Liver (tissue), 3 donors: ENCODE data around the gene SNRNP70.
"Not testable (repeated sequence)": the region's sequence is repeated elsewhere in the genome, so short reads cannot be mapped to it uniquely, and the experiment has no call there.

Source experiments
- RAD21 ChIP-seq, 2 donors: IDR thresholded peaks; 2 replicates each; pipeline ENCODE4 v1.6.1; 2016; ENCODE audit warnings: antibody characterized with exemption in 2 of 2, mild to moderate bottlenecking in 2 of 2
- TAF1 ChIP-seq: conservative IDR thresholded peaks from 2 replicates; pipeline ENCODE4 v1.6.1; 2016; ENCODE audit warnings: antibody characterized with exemption, mild to moderate bottlenecking
- TF ChIP-seq, protein P1 (sequence below): fragments of 150-350 bp; IDR thresholded peaks from 2 replicates; pipeline ENCODE4 v1.5.1; 2017; ENCODE audit warnings: improper control_type of control experiment, low read depth, low read length; ENCODE audit not compliant: missing input control
- TF ChIP-seq, protein P2 (sequence below): IDR thresholded peaks from 2 replicates; pipeline ENCODE4 v1.6.1; 2016; ENCODE audit warnings: antibody characterized with exemption, mild to moderate bottlenecking
- TF ChIP-seq, protein P3 (sequence below): IDR thresholded peaks from 2 replicates; pipeline ENCODE4 v1.6.1; 2016; ENCODE audit warnings: antibody characterized with exemption
- TF ChIP-seq, protein P4 (sequence below): IDR thresholded peaks from 2 replicates; pipeline ENCODE4 v1.6.1; 2016; ENCODE audit warnings: antibody characterized with exemption
- donor health status: healthy.
- donor health status: healthy.

DNA sequence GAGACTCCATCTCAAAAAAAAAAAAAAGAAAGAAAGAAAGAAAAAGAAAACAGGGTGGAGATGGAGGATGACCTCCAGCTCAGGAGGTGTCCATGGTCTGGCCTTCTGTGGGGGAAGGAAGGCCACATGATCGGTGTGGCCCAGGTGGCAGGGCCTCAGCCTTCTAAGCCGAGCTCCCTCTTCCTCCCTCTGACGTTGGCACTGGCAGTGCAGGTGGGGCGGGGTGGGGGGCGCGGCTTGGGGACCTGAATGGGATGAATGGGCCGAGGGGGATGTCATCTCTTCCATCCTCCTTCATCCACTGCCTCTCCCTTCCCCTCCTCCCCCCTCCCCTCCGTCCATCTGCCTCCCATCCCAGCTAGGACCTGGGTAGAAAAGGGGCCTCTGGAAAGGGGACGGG is 45.5 kb upstream of the SNRNP70 start:
- TF ChIP-seq TAF1; RAD21 (IDR thresholded peaks at IDR 0.05): not testable (repeated sequence)
- TF ChIP-seq, protein P1, sequence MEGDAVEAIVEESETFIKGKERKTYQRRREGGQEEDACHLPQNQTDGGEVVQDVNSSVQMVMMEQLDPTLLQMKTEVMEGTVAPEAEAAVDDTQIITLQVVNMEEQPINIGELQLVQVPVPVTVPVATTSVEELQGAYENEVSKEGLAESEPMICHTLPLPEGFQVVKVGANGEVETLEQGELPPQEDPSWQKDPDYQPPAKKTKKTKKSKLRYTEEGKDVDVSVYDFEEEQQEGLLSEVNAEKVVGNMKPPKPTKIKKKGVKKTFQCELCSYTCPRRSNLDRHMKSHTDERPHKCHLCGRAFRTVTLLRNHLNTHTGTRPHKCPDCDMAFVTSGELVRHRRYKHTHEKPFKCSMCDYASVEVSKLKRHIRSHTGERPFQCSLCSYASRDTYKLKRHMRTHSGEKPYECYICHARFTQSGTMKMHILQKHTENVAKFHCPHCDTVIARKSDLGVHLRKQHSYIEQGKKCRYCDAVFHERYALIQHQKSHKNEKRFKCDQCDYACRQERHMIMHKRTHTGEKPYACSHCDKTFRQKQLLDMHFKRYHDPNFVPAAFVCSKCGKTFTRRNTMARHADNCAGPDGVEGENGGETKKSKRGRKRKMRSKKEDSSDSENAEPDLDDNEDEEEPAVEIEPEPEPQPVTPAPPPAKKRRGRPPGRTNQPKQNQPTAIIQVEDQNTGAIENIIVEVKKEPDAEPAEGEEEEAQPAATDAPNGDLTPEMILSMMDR = not testable (repeated sequence)
- TF ChIP-seq, protein P2, sequence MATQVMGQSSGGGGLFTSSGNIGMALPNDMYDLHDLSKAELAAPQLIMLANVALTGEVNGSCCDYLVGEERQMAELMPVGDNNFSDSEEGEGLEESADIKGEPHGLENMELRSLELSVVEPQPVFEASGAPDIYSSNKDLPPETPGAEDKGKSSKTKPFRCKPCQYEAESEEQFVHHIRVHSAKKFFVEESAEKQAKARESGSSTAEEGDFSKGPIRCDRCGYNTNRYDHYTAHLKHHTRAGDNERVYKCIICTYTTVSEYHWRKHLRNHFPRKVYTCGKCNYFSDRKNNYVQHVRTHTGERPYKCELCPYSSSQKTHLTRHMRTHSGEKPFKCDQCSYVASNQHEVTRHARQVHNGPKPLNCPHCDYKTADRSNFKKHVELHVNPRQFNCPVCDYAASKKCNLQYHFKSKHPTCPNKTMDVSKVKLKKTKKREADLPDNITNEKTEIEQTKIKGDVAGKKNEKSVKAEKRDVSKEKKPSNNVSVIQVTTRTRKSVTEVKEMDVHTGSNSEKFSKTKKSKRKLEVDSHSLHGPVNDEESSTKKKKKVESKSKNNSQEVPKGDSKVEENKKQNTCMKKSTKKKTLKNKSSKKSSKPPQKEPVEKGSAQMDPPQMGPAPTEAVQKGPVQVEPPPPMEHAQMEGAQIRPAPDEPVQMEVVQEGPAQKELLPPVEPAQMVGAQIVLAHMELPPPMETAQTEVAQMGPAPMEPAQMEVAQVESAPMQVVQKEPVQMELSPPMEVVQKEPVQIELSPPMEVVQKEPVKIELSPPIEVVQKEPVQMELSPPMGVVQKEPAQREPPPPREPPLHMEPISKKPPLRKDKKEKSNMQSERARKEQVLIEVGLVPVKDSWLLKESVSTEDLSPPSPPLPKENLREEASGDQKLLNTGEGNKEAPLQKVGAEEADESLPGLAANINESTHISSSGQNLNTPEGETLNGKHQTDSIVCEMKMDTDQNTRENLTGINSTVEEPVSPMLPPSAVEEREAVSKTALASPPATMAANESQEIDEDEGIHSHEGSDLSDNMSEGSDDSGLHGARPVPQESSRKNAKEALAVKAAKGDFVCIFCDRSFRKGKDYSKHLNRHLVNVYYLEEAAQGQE = not testable (repeated sequence)
- TF ChIP-seq, protein P3, sequence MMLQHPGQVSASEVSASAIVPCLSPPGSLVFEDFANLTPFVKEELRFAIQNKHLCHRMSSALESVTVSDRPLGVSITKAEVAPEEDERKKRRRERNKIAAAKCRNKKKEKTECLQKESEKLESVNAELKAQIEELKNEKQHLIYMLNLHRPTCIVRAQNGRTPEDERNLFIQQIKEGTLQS = not testable (repeated sequence)
- TF ChIP-seq, protein P4, sequence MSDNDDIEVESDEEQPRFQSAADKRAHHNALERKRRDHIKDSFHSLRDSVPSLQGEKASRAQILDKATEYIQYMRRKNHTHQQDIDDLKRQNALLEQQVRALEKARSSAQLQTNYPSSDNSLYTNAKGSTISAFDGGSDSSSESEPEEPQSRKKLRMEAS = not testable (repeated sequence)
